OCI-M2 (cell line): ENCODE data around the gene SFMBT1.
"Not testable (repeated sequence)": the region's sequence is repeated elsewhere in the genome, so short reads cannot be mapped to it uniquely, and the experiment has no call there.

Experiments
- DNase-seq: peaks from one replicate; lab custom pipeline; 2025; ENCODE audit not compliant: unreplicated experiment; lab: John Stamatoyannopoulos, UW

Gene SFMBT1

GRCh38 chr3:53073553-53074365 is 27.9 kb upstream of the SFMBT1 start:
- DNase-seq = no peak

GRCh38 chr3:53072653-53073552 is 27.0 kb upstream of the SFMBT1 start:
- peak; percentile 44 for DNase-seq

GRCh38 chr3:53071882-53072431 is 26.1 kb upstream of the SFMBT1 start:
- no peak for DNase-seq

DNA sequence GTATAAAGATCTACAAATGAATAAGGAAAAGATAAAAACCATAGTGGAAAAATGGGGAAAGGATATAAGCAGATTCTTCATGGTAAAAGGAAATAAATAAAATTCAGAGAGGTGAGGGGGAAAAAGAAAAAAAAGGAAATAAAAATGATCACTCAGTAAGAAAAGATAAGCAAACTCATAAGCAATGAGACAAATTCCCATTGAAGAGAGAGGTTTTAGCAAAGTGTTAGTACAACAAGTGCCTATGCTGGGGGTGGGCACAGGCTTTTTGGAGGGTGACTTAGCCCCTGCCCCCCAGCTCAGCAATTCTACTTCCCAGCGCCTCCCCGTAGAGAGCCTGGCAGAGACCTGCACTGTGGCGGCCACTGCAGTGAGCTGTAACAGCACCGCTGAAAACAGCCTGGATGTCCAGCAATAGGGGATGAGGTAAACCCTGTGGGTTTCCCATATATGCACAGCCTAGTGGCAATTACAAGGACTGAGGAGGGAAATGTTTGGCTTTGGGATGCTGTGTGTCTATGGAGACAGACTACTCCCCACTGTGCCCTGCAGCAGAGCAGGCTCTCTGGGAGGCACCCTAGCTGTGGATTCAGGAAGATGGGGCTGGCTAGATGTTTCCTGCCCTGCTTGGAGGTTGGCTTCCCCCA is 23.7 kb upstream of the SFMBT1 start:
- no peak for DNase-seq

- no peak for DNase-seq
Observed at GRCh38 chr3:53068176-53068575, 22.3 kb upstream of the SFMBT1 start.

- no peak for DNase-seq
Observed at GRCh38 chr3:53067567-53067966, 21.7 kb upstream of the SFMBT1 start.

DNA sequence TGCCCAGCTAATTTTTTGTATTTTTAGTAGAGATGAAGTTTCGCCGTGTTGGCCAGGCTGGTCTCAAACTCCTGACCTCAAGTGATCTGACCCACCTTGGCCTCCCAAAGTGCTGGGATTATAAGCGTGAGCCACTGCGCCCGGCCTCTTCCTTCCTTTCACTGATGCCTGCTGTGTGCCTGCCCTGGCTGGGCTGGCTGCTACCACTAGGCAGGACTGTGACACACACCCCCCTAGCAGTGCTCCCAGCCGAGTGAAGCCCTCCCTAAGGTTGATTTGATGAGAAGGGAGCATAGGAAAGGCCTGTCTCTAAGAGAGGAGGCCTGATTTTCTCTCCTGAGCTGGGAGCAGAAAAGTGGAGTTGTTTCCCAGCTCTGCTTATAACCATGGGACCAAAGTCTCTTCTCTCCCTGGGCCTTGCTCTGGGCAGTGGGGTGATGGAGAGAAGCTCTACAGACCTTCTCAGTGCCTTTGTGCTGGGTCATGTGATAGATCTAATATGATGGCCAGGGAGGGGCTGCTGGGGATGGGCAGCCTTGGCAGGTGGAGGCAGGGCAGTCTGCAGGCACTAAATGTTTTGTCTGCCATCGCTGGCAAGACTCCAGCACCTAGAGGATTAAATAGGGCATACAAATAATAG is 20.1 kb upstream of the SFMBT1 start:
- DNase-seq = no peak

- no peak for DNase-seq
Observed at GRCh38 chr3:53062905-53063304, 17.0 kb upstream of the SFMBT1 start.

DNA sequence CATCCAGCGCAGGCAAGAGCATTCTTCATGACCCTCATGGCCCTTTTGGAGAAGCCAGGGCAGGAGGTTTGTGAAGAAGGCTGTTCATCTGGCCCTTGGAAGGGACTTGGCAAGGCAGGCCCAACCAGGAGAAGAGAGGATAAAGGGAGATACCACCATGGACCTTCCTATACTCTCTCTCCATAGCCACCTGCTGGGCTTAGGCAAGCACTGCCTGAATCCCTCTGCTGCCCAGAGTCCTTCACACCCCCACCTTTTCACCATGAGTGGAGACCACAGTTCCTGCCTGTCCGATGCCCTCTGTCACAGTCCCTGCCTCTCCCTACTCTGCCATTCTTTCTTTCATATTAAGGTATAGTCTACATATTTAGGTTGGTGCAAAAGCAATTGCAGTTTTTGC is 10.6 kb upstream of the SFMBT1 start:
- DNase-seq = no peak

- not testable (repeated sequence) for DNase-seq
Observed at GRCh38 chr3:53054233-53054632, 8.4 kb upstream of the SFMBT1 start.

GRCh38 chr3:53051929-53052328 is 6.1 kb upstream of the SFMBT1 start:
- DNase-seq = no peak

DNA sequence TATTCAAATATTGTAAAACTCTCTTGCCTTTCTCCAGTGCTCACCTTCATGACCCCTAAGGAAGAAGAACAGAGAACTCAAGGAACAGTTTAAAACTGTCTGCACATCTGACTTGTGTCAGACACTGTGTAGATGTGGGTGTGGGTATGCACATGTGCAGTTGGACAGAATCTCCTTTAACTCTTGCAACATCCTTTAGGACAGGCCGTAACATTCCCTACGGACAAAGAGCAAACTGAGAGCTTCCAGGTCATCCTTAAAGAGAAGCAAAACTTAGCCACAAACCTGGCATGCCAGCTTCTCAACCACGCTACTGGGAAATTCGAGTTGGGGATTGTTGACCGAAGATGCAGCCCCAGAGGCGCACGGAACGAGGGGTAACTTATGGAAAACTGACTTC is 4.1 kb upstream of the SFMBT1 start:
- DNase-seq = no peak

- DNase-seq = peak; percentile 13
Observed at GRCh38 chr3:53046171-53047170, 598 bp upstream of the SFMBT1 start.

DNA sequence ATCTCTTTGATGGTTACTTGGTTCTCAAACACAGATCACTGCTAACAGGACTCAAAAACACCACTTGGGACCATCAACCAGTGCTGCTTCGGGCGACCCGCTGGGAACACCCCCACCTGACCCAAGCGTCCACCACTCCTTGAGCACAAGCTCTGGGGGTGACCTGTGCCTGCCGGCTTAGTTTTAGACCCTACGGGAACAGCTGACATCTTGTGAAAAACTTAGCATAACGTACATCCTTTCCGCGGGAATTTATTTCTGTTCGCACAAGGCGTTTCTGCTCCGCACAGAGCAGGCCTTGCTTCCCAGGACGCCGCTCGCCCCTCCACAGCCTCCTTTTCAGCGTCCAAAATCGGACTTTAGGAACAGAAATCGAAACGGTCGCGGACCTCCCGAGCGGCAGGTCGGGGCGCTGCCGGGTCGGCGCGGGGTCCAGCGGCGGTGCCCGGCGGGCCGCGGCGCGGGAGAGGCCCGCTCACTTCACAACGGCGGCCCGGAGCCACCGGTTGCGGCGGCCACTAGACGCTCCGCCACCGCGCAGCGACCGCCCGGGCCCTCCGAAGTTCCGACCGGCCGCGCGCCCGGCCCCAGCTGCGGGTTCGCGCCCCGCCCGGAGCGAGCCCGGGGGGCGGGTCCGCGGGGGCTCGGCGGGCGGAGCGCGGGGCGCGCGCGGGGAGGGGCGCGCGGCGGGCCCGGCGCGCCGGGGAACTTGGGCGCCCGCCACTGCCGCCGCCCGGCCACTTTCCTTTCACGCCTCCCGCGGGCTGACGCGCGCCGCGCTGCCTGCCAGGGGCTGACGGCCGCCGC is 959 bp downstream of the SFMBT1 start:
- DNase-seq = no peak

GRCh38 chr3:53044371-53044710 is 1.5 kb downstream of the SFMBT1 start:
- DNase-seq = no peak

DNA sequence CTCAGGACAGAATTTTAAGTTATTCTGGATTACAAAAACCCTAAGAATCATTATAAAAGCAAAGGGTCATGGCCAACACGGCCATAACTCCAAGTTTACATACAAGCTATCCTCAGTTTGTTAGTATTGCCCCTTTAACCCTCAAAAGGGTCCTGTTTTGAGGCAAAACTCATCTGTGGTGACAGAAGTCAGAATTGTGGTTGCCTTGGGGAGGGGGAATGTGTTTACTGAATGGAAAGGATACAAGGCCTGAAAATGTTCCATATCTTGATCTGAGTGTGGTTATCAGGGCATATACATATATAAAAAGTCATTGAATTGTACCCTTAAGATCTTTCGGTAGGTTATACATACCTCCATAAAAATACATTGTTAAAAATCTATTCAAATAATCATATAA is 2.1 kb downstream of the SFMBT1 start:
- DNase-seq = no peak

- no peak for DNase-seq
Observed at GRCh38 chr3:53042651-53043050, 3.2 kb downstream of the SFMBT1 start.

GRCh38 chr3:53040351-53040820 is 5.5 kb downstream of the SFMBT1 start:
- DNase-seq = no peak

- DNase-seq = no peak
Observed at GRCh38 chr3:53039376-53039752, 6.5 kb downstream of the SFMBT1 start.
